Gastrocnemius medialis (tissue), 4 donors: ENCODE results near the gene TM4SF5.

Experiments
- POLR2A ChIP-seq, 2 donors: fragments of 450-650 bp; IDR thresholded peaks; one replicate each; pipeline ENCODE4 v1.6.1; 2017; ENCODE audit warnings: antibody characterized with exemption in 2 of 2, mild to moderate bottlenecking in 2 of 2, moderate library complexity in 2 of 2
- TF ChIP-seq, protein P1 (sequence below), 5 experiments: fragments of 450-650 bp in 3 of 5; fragments of 200-600 bp in 2 of 5; sonication (generic) in 2 of 5; IDR thresholded peaks in 4 of 5; conservative IDR thresholded peaks in 1 of 5; 1 replicate in 4 of 5; 2 replicates in 1 of 5; pipeline ENCODE4 v1.5.1; 2016 to 2019; ENCODE audit warnings: antibody characterized with exemption in 5 of 5, mild to moderate bottlenecking in 3 of 5, moderate library complexity in 3 of 5

GRCh38 chr17:4788159-4788806, 16.6 kb downstream of the TM4SF5 start:
- TF ChIP-seq, protein P1, sequence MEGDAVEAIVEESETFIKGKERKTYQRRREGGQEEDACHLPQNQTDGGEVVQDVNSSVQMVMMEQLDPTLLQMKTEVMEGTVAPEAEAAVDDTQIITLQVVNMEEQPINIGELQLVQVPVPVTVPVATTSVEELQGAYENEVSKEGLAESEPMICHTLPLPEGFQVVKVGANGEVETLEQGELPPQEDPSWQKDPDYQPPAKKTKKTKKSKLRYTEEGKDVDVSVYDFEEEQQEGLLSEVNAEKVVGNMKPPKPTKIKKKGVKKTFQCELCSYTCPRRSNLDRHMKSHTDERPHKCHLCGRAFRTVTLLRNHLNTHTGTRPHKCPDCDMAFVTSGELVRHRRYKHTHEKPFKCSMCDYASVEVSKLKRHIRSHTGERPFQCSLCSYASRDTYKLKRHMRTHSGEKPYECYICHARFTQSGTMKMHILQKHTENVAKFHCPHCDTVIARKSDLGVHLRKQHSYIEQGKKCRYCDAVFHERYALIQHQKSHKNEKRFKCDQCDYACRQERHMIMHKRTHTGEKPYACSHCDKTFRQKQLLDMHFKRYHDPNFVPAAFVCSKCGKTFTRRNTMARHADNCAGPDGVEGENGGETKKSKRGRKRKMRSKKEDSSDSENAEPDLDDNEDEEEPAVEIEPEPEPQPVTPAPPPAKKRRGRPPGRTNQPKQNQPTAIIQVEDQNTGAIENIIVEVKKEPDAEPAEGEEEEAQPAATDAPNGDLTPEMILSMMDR (IDR thresholded peaks at IDR 0.05 in 4 of 5, conservative IDR thresholded peaks at IDR 0.05 in 1 of 5): no peak
- no peak for TF ChIP-seq POLR2A (IDR thresholded peaks at IDR 0.05)
